ENCODE measurements around the gene WBP2.
"Not testable (repeated sequence)": the region's sequence is repeated elsewhere in the genome, so short reads cannot be mapped to it uniquely, and the experiment has no call there.

The WBP2 gene

GRCh38 chr17:75894049-75894733 is 39.1 kb upstream of the WBP2 start:
- H3K4me1 ChIP-seq (ENCODE audit: insufficient read depth, low read length): peaks cover 4% of the 10 kb centered on the region
- no peak overlapping the region for H3K4me3 ChIP-seq (ENCODE audit: low read length)
- H2AFZ ChIP-seq (ENCODE audit: low read depth, low read length): no peak overlapping the region
- H3K27me3 ChIP-seq (ENCODE audit: insufficient read depth, low read length): no peaks in the 10 kb centered on the region
- no peaks in the 10 kb centered on the region for H3K9me3 ChIP-seq (ENCODE audit: low read length)
- H3K36me3 ChIP-seq (ENCODE audit: insufficient read depth, low read length): peaks cover 17% of the 10 kb centered on the region

DNA sequence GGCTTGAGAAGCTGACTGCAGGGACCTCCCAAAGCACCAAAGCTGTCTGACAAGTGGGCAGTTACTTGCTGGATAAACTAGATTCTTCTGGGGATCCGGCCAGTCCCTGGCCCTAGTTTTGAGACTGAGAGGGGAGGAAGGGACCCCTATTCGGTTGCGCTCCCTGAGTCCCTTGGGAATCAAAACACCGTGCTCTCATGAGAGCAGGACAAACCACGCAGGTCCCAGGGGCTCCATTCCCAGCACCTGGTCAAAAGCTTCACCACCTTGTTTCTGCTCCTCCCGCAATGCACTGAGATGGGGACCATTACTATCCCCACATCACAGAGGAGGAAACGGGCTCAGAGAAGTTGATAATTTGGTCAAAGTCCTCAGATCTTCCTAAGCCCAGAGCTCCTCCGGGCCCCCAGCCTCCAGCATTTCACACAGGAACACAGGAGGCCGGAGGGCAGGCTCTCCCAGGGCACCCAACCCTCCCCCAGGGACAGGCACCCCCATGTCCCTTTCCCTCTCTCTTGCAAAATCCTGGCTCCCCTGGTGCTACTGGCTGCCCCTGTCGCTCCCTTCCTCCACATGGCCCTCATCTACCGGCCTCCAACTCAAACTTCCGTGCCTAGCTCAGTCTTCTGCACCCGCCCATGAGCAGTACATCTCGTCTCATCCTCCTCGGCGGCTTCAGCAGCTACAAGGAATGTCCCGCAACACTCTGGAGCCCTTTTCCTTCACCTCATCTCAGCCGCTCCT is 38.3 kb upstream of the WBP2 start:
- Histone ChIP-seq H2AFZ (ENCODE audit: low read depth, low read length) (no peak overlapping the region), H3K9me3 (ENCODE audit: low read length) (no peaks in the 10 kb centered on the region), H3K4me3 (ENCODE audit: low read length) (no peak overlapping the region), H3K4me1 (ENCODE audit: insufficient read depth, low read length) (peaks cover 4% of the 10 kb centered on the region), H3K27me3 (ENCODE audit: insufficient read depth, low read length) (no peaks in the 10 kb centered on the region), H3K36me3 (ENCODE audit: insufficient read depth, low read length) (peaks cover 10% of the 10 kb centered on the region)

DNA sequence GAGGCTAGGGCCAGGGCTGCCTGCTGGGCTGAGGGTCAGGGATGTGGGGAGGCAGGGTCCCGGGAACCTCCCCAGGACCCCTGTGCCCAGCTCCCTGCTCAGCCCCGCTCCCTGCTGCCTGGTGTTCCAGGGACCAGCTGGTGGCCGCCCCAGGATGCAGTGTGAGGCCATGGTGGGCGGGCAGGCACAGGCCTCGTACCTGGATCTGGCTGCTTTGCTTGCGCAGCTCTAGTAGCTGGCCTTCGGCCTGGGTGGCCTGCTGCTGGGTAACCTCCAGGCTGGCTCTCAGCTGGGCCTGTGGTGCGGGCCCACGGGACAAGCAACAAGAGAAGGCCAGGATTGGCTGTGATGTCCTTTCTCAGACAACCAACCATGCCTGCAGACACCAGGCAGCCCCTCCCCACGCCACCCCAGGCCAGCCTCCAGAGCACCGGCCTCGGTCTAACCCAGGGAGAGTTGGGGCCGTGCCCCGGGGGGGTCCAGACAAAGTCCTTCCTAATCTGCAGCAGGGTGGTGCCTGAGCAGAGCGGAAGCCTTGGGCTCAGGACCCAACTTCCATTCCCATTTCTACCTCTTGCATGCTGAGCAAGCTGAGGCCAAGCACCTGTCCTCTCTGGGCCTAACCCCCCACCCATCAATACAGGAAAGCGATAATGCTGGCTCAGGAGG is 37.6 kb upstream of the WBP2 start:
- no peaks in the 10 kb centered on the region for H3K9me3 ChIP-seq (ENCODE audit: low read length)
- no peaks in the 10 kb centered on the region for H3K27me3 ChIP-seq (ENCODE audit: insufficient read depth, low read length)
- peaks cover 4% of the 10 kb centered on the region for H3K4me1 ChIP-seq (ENCODE audit: insufficient read depth, low read length)
- no peak overlapping the region for H3K4me3 ChIP-seq (ENCODE audit: low read length)
- H2AFZ ChIP-seq (ENCODE audit: low read depth, low read length): no peak overlapping the region
- H3K36me3 ChIP-seq (ENCODE audit: insufficient read depth, low read length): peaks cover 5% of the 10 kb centered on the region

GRCh38 chr17:75891605-75892555 is 36.7 kb upstream of the WBP2 start:
- no peak overlapping the region for H2AFZ ChIP-seq (ENCODE audit: low read depth, low read length)
- no peaks in the 10 kb centered on the region for H3K27me3 ChIP-seq (ENCODE audit: insufficient read depth, low read length)
- no peak overlapping the region for H3K4me3 ChIP-seq (ENCODE audit: low read length)
- H3K36me3 ChIP-seq (ENCODE audit: insufficient read depth, low read length): no peaks in the 10 kb centered on the region
- no peaks in the 10 kb centered on the region for H3K9me3 ChIP-seq (ENCODE audit: low read length)
- peaks cover 4% of the 10 kb centered on the region for H3K4me1 ChIP-seq (ENCODE audit: insufficient read depth, low read length)

- Histone ChIP-seq H3K9me3 (ENCODE audit: low read length) (no peaks in the 10 kb centered on the region), H3K4me1 (ENCODE audit: insufficient read depth, low read length) (peaks cover 4% of the 10 kb centered on the region), H3K36me3 (ENCODE audit: insufficient read depth, low read length) (no peaks in the 10 kb centered on the region), H3K27me3 (ENCODE audit: insufficient read depth, low read length) (no peaks in the 10 kb centered on the region), H3K4me3 (ENCODE audit: low read length) (no peak overlapping the region), H2AFZ (ENCODE audit: low read depth, low read length) (no peak overlapping the region)
These were observed 36.0 kb upstream of the WBP2 start for GRCh38 chr17:75891022-75891604.

GRCh38 chr17:75889454-75889853 is 34.3 kb upstream of the WBP2 start:
- Histone ChIP-seq H3K9me3 (ENCODE audit: low read length) (no peaks in the 10 kb centered on the region), H3K4me3 (ENCODE audit: low read length) (no peak overlapping the region), H3K27me3 (ENCODE audit: insufficient read depth, low read length) (no peaks in the 10 kb centered on the region), H3K36me3 (ENCODE audit: insufficient read depth, low read length) (no peaks in the 10 kb centered on the region), H3K4me1 (ENCODE audit: insufficient read depth, low read length) (no peaks in the 10 kb centered on the region), H2AFZ (ENCODE audit: low read depth, low read length) (no peak overlapping the region)

DNA sequence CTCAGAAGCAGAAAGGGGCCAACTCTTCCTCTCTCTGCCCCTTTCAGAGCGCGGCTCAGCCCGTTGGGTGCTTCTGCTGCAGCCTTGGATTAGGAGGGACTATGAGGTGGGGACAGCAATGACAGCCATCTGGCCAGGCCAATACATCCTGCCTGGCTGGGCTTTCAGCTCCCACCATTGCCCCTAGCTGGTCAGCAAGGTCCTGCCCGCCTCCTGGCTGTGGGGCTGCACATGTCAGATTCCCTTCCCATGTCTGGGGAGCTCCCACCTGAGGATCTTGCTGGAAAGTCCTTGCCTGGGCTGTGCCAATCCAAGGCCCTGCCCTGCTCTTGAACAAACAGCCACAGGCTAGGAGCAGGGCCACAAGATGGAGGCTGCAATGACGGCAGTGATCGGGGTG is 33.3 kb upstream of the WBP2 start:
- Histone ChIP-seq H3K4me1 (ENCODE audit: insufficient read depth, low read length) (no peaks in the 10 kb centered on the region), H2AFZ (ENCODE audit: low read depth, low read length) (no peak overlapping the region), H3K4me3 (ENCODE audit: low read length) (no peak overlapping the region)

GRCh38 chr17:75885860-75886259 is 30.7 kb upstream of the WBP2 start:
- H3K27me3 ChIP-seq (ENCODE audit: insufficient read depth, low read length); H3K36me3 ChIP-seq (ENCODE audit: insufficient read depth, low read length); H3K4me3 ChIP-seq (ENCODE audit: low read length); H3K4me1 ChIP-seq (ENCODE audit: insufficient read depth, low read length); H2AFZ ChIP-seq (ENCODE audit: low read depth, low read length); H3K9me3 ChIP-seq (ENCODE audit: low read length): not testable (repeated sequence)

More for the DNA sequence above, 33.3 kb upstream of the WBP2 start:
- H3K36me3 ChIP-seq (ENCODE audit: insufficient read depth, low read length): no peaks in the 10 kb centered on the region
- H3K9me3 ChIP-seq (ENCODE audit: low read length): no peaks in the 10 kb centered on the region
- no peaks in the 10 kb centered on the region for H3K27me3 ChIP-seq (ENCODE audit: insufficient read depth, low read length)

DNA sequence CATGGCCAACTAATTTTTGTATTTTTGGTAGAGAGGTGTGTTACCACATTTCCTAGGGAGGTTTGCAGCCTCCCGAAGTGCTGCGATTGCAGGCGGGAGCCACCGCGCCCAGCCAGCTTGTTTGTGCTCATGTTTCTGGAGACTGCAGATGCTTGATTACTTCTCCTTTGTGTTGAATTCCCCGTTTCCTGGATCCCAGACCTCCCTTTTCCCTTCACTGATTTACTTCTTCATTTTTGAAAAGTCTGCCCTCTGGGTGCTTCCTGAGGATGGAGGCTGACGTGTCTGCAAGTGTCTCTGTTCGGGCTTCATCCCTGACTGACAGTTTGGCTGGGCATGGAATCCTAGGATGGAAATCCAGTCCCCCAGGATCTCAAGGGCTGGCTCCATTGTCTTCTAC is 30.3 kb upstream of the WBP2 start:
- Histone ChIP-seq H3K36me3 (ENCODE audit: insufficient read depth, low read length) (no peaks in the 10 kb centered on the region), H3K9me3 (ENCODE audit: low read length) (no peaks in the 10 kb centered on the region), H3K27me3 (ENCODE audit: insufficient read depth, low read length) (peaks cover 4% of the 10 kb centered on the region), H3K4me3 (ENCODE audit: low read length) (no peak overlapping the region), H3K4me1 (ENCODE audit: insufficient read depth, low read length) (no peaks in the 10 kb centered on the region), H2AFZ (ENCODE audit: low read depth, low read length) (no peak overlapping the region)

DNA sequence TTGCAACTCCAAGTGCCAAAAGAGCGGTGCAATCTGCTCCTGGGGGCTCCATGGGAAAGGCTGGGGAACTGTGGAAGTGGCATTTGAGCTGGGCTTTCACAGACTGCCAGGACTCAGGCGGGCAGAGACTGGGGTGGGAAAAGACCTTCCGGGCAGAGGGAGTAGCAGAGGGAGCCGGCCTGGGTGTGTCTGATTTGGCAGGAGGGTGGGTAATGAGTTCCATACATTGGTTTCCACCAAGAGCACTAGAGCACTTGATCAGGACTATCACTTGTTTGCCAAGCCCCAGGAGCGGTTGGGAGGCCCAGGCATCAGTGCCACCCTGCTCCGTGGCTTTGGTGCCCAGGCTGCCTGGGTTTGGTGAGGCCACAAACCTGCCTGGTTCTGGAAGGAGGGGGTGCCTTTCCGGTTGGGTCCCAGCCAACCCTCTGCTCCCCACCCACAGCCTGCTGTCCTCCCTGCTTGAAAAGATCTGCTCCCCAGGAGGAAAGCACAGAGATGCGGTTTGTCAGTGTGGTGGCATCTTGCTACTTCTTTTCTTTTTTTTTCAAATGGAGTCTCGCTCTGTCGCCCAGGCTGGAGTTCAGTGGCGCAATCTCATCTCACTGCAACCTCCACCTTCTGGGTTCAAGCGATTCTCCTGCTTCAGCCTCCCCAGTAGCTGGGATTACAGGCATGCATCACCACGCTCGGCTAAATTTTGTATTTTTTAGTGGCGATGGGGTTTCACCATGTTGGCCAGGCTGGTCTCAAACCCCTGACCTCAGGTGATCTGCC is 26.7 kb upstream of the WBP2 start:
- Histone ChIP-seq H3K4me1 (ENCODE audit: insufficient read depth, low read length) (peaks cover 4% of the 10 kb centered on the region), H2AFZ (ENCODE audit: low read depth, low read length) (no peak overlapping the region), H3K9me3 (ENCODE audit: low read length) (no peaks in the 10 kb centered on the region), H3K36me3 (ENCODE audit: insufficient read depth, low read length) (no peaks in the 10 kb centered on the region), H3K4me3 (ENCODE audit: low read length) (no peak overlapping the region), H3K27me3 (ENCODE audit: insufficient read depth, low read length) (peaks cover 34% of the 10 kb centered on the region)

GRCh38 chr17:75880266-75880665 is 25.1 kb upstream of the WBP2 start:
- no peak overlapping the region for H3K4me3 ChIP-seq (ENCODE audit: low read length)
- H3K27me3 ChIP-seq (ENCODE audit: insufficient read depth, low read length): peaks cover 50% of the 10 kb centered on the region
- no peak overlapping the region for H2AFZ ChIP-seq (ENCODE audit: low read depth, low read length)
- peaks cover 4% of the 10 kb centered on the region for H3K4me1 ChIP-seq (ENCODE audit: insufficient read depth, low read length)
- no peaks in the 10 kb centered on the region for H3K36me3 ChIP-seq (ENCODE audit: insufficient read depth, low read length)
- no peaks in the 10 kb centered on the region for H3K9me3 ChIP-seq (ENCODE audit: low read length)
